DND-41 (cell line): Measurements from ENCODE around the gene PPP1R18.

ENCODE experiments used
- ATAC-seq: fragments of 200-7000 bp; cut with Tn5 transposase; 3 replicates; pipeline ENCODE4 v1.9.1; 2021; ENCODE audit warnings: low read depth; ENCODE audit not compliant: insufficient read depth
- DNase-seq: peaks from one replicate; pipeline ENCODE4 v3.0.0-alpha.2; 2020
- H2AFZ ChIP-seq: 2 replicates; pipeline ENCODE4 v1.6.0; 2012; ENCODE audit warnings: low read depth, low read length
- H3K27ac ChIP-seq: 2 replicates; pipeline ENCODE4 v1.5.1; 2012; ENCODE audit warnings: low read length, inconsistent platforms
- H3K27me3 ChIP-seq: fragments of 200-600 bp; sonication (generic); 2 replicates; pipeline ENCODE4 v1.6.0; 2012; ENCODE audit warnings: low read length, mild to moderate bottlenecking, inconsistent platforms; ENCODE audit not compliant: insufficient read depth, poor library complexity
- H3K36me3 ChIP-seq: 2 replicates; pipeline ENCODE4 v1.5.1; 2012; ENCODE audit warnings: low read length, inconsistent platforms; ENCODE audit not compliant: insufficient read depth
- H3K4me1 ChIP-seq: 2 replicates; pipeline ENCODE4 v1.5.1; 2012; ENCODE audit warnings: mild to moderate bottlenecking, low read length; ENCODE audit not compliant: insufficient read depth
- H3K4me2 ChIP-seq: 2 replicates; pipeline ENCODE4 v1.6.0; 2012; ENCODE audit warnings: mild to moderate bottlenecking, moderate library complexity, low read length, inconsistent platforms; ENCODE audit not compliant: insufficient read depth
- H3K4me3 ChIP-seq, 2 experiments: fragments of 200-600 bp in 1 of 2; shearing (Covaris generic) in 1 of 2; 2 replicates each; pipeline ENCODE4 v1.5.1; 2012 to 2016; ENCODE audit warnings: inconsistent platforms in 2 of 2, low read length in 2 of 2, mild to moderate bottlenecking in 2 of 2, low read depth in 1 of 2, moderate library complexity in 1 of 2
- H3K79me2 ChIP-seq: 2 replicates; pipeline ENCODE4 v1.6.0; 2012; ENCODE audit warnings: low read length, inconsistent platforms; ENCODE audit not compliant: insufficient read depth
- H3K9ac ChIP-seq: 2 replicates; pipeline ENCODE4 v1.6.0; 2012; ENCODE audit warnings: low read depth, mild to moderate bottlenecking, inconsistent platforms, low read length, moderate library complexity
- H3K9me3 ChIP-seq: 2 replicates; pipeline ENCODE4 v1.5.1; 2012; ENCODE audit warnings: low read length, moderate library complexity, mild to moderate bottlenecking, inconsistent platforms; ENCODE audit not compliant: insufficient read depth, severe bottlenecking
- H4K20me1 ChIP-seq: 2 replicates; pipeline ENCODE4 v1.6.0; 2012; ENCODE audit warnings: low read length; ENCODE audit not compliant: insufficient read depth
- CTCF ChIP-seq: IDR thresholded peaks from 2 replicates; pipeline ENCODE4 v1.5.1; 2012; ENCODE audit warnings: borderline replicate concordance, low read length, moderate library complexity, mild to moderate bottlenecking; ENCODE audit not compliant: poor library complexity, severe bottlenecking; ENCODE audit errors: extremely low read depth
- EZH2 ChIP-seq: IDR thresholded peaks from 3 replicates; pipeline ENCODE4 v1.6.1; 2012; ENCODE audit warnings: borderline replicate concordance, low read depth, mild to moderate bottlenecking, moderate library complexity, low read length, inconsistent platforms; ENCODE audit not compliant: severe bottlenecking

Gene PPP1R18

GRCh38 chr6:30700340-30700739 is 13.9 kb upstream of the PPP1R18 start:
- DNase-seq (no peak), ATAC-seq (no peak)
- Histone ChIP-seq H3K4me3 (no peak overlapping the region), H2AFZ (no peak overlapping the region), H3K4me2 (no peak overlapping the region), H3K4me1 (no peaks in the 10 kb centered on the region), H3K27ac (no peak overlapping the region), H3K36me3 (peaks cover 38% of the 10 kb centered on the region), H3K9ac (no peak overlapping the region), H3K79me2 (no peaks in the 10 kb centered on the region), H3K9me3 (no peaks in the 10 kb centered on the region), H4K20me1 (no peaks in the 10 kb centered on the region), H3K27me3 (no peaks in the 10 kb centered on the region)
- no peak for TF ChIP-seq EZH2
- TF ChIP-seq CTCF = no peak

GRCh38 chr6:30696432-30696831 is 10.0 kb upstream of the PPP1R18 start:
- Histone ChIP-seq H3K27ac (no peak overlapping the region), H3K27me3 (no peaks in the 10 kb centered on the region), H2AFZ (no peak overlapping the region), H3K9ac (no peak overlapping the region), H3K9me3 (no peaks in the 10 kb centered on the region), H3K79me2 (no peaks in the 10 kb centered on the region), H3K4me3 (no peak overlapping the region), H3K36me3 (peaks cover 6% of the 10 kb centered on the region), H3K4me1 (peaks cover 3% of the 10 kb centered on the region), H4K20me1 (no peaks in the 10 kb centered on the region), H3K4me2 (no peak overlapping the region)
- ATAC-seq (no peak), DNase-seq (no peak)
- TF ChIP-seq CTCF = no peak
- TF ChIP-seq EZH2 = no peak

- peak overlapping the region; percentile 92 for H3K27ac ChIP-seq
- no peaks in the 10 kb centered on the region for H3K9me3 ChIP-seq
- DNase-seq = no peak
- peaks cover 40% of the 10 kb centered on the region for H3K79me2 ChIP-seq
- TF ChIP-seq EZH2 (no peak), CTCF (no peak)
- H3K4me3 ChIP-seq = peak overlapping the region; percentile 85 to 87
- H3K4me2 ChIP-seq = peak overlapping the region; percentile 87
- ATAC-seq = no peak
- peak overlapping the region; percentile 98 for H2AFZ ChIP-seq
- H3K36me3 ChIP-seq = 0 out of 2 replicates have a peak, but pooled peaks cover 3% of the 10 kb centered on the region
- peak overlapping the region; percentile 72 for H3K9ac ChIP-seq
- H3K4me1 ChIP-seq = peaks cover 45% of the 10 kb centered on the region
- no peaks in the 10 kb centered on the region for H3K27me3 ChIP-seq
- 0 out of 2 replicates have a peak, but pooled peaks cover 4% of the 10 kb centered on the region for H4K20me1 ChIP-seq
These were observed 4.9 kb upstream of the PPP1R18 start for GRCh38 chr6:30691208-30691847.
